DND-41 (cell line): ENCODE measurements around the gene PGPEP1.

Experiments used
- CTCF ChIP-seq: IDR thresholded peaks from 2 replicates; pipeline ENCODE4 v1.5.1; 2012; ENCODE audit warnings: borderline replicate concordance, low read length, moderate library complexity, mild to moderate bottlenecking; ENCODE audit not compliant: poor library complexity, severe bottlenecking; ENCODE audit errors: extremely low read depth
- EZH2 ChIP-seq: IDR thresholded peaks from 3 replicates; pipeline ENCODE4 v1.6.1; 2012; ENCODE audit warnings: borderline replicate concordance, low read depth, mild to moderate bottlenecking, moderate library complexity, low read length, inconsistent platforms; ENCODE audit not compliant: severe bottlenecking

GRCh38 chr19:18366021-18366435 lies 25.6 kb downstream of the PGPEP1 start:
- TF ChIP-seq CTCF (no peak), EZH2 (no peak)
